ENCODE data around the gene GPD1L.

DNA sequence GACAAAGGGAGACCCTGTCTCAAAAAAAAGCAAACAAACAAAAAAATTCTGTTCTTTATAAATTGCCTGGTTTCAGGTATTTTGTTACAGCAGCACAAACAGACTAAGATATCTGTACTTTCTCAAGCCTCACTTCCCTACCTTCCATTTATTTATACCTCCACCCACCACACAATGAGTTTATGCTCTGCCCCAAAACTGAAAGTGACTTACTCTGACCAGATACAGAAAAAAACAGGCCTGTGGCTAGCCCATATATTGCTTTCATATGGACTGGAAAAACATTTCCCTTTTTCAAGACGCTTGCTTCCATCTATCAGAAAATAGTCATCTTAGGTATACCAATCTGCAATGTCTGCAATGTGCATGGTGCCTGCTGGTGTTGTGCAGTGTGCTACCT lies 8.7 kb upstream of the GPD1L start:
- TF ChIP-seq, protein P1, sequence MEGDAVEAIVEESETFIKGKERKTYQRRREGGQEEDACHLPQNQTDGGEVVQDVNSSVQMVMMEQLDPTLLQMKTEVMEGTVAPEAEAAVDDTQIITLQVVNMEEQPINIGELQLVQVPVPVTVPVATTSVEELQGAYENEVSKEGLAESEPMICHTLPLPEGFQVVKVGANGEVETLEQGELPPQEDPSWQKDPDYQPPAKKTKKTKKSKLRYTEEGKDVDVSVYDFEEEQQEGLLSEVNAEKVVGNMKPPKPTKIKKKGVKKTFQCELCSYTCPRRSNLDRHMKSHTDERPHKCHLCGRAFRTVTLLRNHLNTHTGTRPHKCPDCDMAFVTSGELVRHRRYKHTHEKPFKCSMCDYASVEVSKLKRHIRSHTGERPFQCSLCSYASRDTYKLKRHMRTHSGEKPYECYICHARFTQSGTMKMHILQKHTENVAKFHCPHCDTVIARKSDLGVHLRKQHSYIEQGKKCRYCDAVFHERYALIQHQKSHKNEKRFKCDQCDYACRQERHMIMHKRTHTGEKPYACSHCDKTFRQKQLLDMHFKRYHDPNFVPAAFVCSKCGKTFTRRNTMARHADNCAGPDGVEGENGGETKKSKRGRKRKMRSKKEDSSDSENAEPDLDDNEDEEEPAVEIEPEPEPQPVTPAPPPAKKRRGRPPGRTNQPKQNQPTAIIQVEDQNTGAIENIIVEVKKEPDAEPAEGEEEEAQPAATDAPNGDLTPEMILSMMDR (IDR thresholded peaks at IDR 0.05; ENCODE audit: insufficient read depth, low read length, poor library complexity, severe bottlenecking), result no peak
- no peak for TF ChIP-seq EZH2phosphoT487 (conservative IDR thresholded peaks at IDR 0.05; ENCODE audit: low read length)
